Measurements from ENCODE around the gene GPR150. TPM values are rescaled to one million over a fixed set of nuclear protein-coding genes. Genes with fewer than 3 reads are reported as not detected.

The GPR150 gene
- total and polyA plus RNA-seq, 2 of the 4 experiments (the other 2 are of a cell fraction): under 0.01 to 0.10 TPM

DNA sequence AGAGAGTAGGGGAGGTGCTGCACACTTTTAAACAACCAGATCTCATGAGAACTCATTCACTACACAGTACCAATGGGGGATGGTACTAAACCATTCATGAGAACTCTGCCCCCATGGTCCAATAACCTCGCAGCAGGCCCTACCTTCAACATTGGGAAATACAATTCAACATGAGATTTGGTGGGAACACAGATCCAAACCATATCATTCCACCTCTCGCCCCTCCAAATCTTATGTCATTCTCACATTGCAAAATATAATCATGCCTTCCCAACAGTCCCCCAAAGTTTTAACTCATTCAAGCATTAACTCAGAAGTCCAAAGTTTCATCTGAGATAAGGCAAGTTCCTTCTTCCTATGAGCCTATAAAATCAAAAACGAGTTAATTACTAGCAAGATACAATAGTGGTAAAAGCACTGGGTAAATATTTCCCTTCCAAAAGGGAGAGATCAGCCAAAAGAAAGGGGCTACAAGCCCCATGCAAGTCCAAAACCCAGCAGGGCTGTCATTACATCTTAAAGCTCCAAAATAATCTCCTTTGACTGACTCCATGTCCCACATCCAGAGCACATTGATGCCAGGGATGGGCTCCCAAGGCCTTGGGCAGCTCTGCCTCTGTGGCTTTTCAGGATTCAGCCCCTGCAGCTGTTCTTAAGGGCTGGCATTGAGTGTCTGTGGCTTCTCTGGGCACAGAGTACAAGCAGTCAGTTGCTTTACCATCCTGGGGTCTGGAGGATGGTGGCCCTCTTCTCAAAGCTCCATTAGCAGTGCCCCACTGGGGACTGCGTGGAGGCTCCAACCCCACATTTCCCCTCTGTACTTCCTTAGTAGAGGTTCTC is 8.3 kb downstream of the GPR150 start:
- intact Hi-C loops (cut with micrococcal nuclease): no loop called here
- Histone ChIP-seq H2AFZ (replicated peaks; ENCODE audit: low read length, poor library complexity) (no peak overlapping the region), H2BK120ac (ENCODE audit: low read depth, low read length) (no peak overlapping the region), H3K18ac (ENCODE audit: low read depth, low read length) (no peak overlapping the region), H4K20me1 (ENCODE audit: insufficient read depth, low read length) (no peaks in the 10 kb centered on the region), H3K4me2 (ENCODE audit: low read depth, low read length) (no peak overlapping the region), H2AK9ac (replicated peaks; ENCODE audit: low read depth, low read length, poor library complexity) (no peak overlapping the region), H4K91ac (ENCODE audit: insufficient read depth, low read depth, low read length) (no peak overlapping the region), H3K9me1 (ENCODE audit: insufficient read depth, low read length) (peaks cover 3% of the 10 kb centered on the region; the same call in 1 of the 2 replicates), H3K4me1 (ENCODE audit: control insufficient read depth, insufficient read depth, low read length) (peaks cover 6% of the 10 kb centered on the region), H3K4me3 (ENCODE audit: insufficient read depth, low read depth, low read length) (no peak overlapping the region), H3K14ac (replicated peaks; ENCODE audit: low read depth, low read length) (no peak overlapping the region), H3K27ac (ENCODE audit: insufficient read depth, low read length) (no peak overlapping the region), H3K9me3 (ENCODE audit: control insufficient read depth, insufficient read depth, low read length) (no peaks in the 10 kb centered on the region), H4K5ac (ENCODE audit: low read depth, low read length) (no peak overlapping the region), H3K9ac (ENCODE audit: low read depth, low read length) (no peak overlapping the region), H4K8ac (ENCODE audit: low read depth in 2 of 2, low read length in 2 of 2) (no peak overlapping the region), H3K79me1 (ENCODE audit: low read depth in 1 of 2, low read length in 2 of 2) (no peaks in the 10 kb centered on the region), H3K36me3 (ENCODE audit: control insufficient read depth, insufficient read depth, low read length) (no peaks in the 10 kb centered on the region), H3K23ac (ENCODE audit: low read depth, low read length) (no peak overlapping the region), H3K56ac (ENCODE audit: extremely low read depth, insufficient read depth, low read length) (no peak overlapping the region), H2BK15ac (ENCODE audit: low read depth, low read length) (no peak overlapping the region), H2AK5ac (ENCODE audit: low read depth, low read length) (peak overlapping the region; percentile 23; the same call in 1 of the 2 replicates), H3K4ac (ENCODE audit: low read depth, low read length) (no peak overlapping the region), H2BK20ac (ENCODE audit: low read depth, low read length) (no peak overlapping the region), H3K27me3 (ENCODE audit: control insufficient read depth, insufficient read depth, low read length) (no peaks in the 10 kb centered on the region), H2BK5ac (ENCODE audit: low read depth, low read length, poor library complexity, severe bottlenecking) (no peak overlapping the region)
- ATAC-seq (ENCODE audit: low read depth) (no peak), DNase-seq (no peak)
- CTCF ChIA-PET: no interaction called here
- in situ Hi-C loops (cut with MboI; ENCODE audit: low sequenced_read_pairs): loop anchor here (25.0 kb wide), 1 partner anchor 684 kb away; no protein-coding TSS in a partner anchor
- dilution Hi-C loops (cut with HindIII; ENCODE audit: low sequenced_read_pairs, unreplicated experiment): no loop called here
- POLR2A ChIA-PET (ENCODE audit: unreplicated experiment): no interaction called here
- no TSS peak for BruUV-seq (replicated peaks)
- no peak for TF ChIP-seq SMC3 (IDR thresholded peaks at IDR 0.05; ENCODE audit: low read depth, low read length)
- TF ChIP-seq, protein P1, sequence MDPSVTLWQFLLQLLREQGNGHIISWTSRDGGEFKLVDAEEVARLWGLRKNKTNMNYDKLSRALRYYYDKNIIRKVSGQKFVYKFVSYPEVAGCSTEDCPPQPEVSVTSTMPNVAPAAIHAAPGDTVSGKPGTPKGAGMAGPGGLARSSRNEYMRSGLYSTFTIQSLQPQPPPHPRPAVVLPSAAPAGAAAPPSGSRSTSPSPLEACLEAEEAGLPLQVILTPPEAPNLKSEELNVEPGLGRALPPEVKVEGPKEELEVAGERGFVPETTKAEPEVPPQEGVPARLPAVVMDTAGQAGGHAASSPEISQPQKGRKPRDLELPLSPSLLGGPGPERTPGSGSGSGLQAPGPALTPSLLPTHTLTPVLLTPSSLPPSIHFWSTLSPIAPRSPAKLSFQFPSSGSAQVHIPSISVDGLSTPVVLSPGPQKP (IDR thresholded peaks at IDR 0.05; ENCODE audit: borderline replicate concordance, low read depth, low read length): no peak
- WGBS, 2 experiments (ENCODE audit: extremely low coverage in 2 of 2, insufficient read length in 1 of 2): 86% methylated on average over 2 of the region's 4 CpGs; no CpG with 5 or more reads in 1 of the 2 experiments

Data from IMR-90 (cell line).